ENCODE results near the gene CACNA2D3. TPM values are rescaled to one million over a fixed set of nuclear protein-coding genes. Genes with fewer than 3 reads are reported as not detected.
"Not testable (repeated sequence)": the region's sequence is repeated elsewhere in the genome, so short reads cannot be mapped to it uniquely, and the experiment has no call there.

CACNA2D3 gene
- total RNA-seq, 1 experiment from 2014 or later, result 0.59 TPM

- CTCF ChIA-PET, result no interaction called here
- Histone ChIP-seq H3K79me2 (ENCODE audit: low read depth) (no peaks in the 10 kb centered on the region), H3K4me3 (no peak overlapping the region), H2AFZ (no peak overlapping the region), H3K4me1 (replicated peaks; ENCODE audit: insufficient read depth) (no peaks in the 10 kb centered on the region), H3F3A (ENCODE audit: insufficient read depth, low read depth) (no peaks in the 10 kb centered on the region), H3K36me3 (ENCODE audit: low read depth) (no peaks in the 10 kb centered on the region), H3K4me2 (no peak overlapping the region), H3K9me3 (ENCODE audit: insufficient read depth, low read depth) (no peaks in the 10 kb centered on the region), H3K9me2 (ENCODE audit: insufficient read depth) (no peaks in the 10 kb centered on the region), H4K20me1 (ENCODE audit: insufficient read depth) (no peaks in the 10 kb centered on the region), H3K27me3 (ENCODE audit: insufficient read depth, low read depth) (no peaks in the 10 kb centered on the region), H3K27ac (no peak overlapping the region)
- DNase-seq, result no peak
- POLR2A ChIA-PET (ENCODE audit: unreplicated experiment), result no interaction called here
- TF ChIP-seq, protein P1, sequence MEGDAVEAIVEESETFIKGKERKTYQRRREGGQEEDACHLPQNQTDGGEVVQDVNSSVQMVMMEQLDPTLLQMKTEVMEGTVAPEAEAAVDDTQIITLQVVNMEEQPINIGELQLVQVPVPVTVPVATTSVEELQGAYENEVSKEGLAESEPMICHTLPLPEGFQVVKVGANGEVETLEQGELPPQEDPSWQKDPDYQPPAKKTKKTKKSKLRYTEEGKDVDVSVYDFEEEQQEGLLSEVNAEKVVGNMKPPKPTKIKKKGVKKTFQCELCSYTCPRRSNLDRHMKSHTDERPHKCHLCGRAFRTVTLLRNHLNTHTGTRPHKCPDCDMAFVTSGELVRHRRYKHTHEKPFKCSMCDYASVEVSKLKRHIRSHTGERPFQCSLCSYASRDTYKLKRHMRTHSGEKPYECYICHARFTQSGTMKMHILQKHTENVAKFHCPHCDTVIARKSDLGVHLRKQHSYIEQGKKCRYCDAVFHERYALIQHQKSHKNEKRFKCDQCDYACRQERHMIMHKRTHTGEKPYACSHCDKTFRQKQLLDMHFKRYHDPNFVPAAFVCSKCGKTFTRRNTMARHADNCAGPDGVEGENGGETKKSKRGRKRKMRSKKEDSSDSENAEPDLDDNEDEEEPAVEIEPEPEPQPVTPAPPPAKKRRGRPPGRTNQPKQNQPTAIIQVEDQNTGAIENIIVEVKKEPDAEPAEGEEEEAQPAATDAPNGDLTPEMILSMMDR (conservative IDR thresholded peaks at IDR 0.05), result no peak
- no peak for TF ChIP-seq EZH2 (IDR thresholded peaks at IDR 0.05; ENCODE audit: low read depth)
- intact Hi-C loops (cut with micrococcal nuclease; ENCODE audit: unreplicated experiment), result no loop called here
- BruUV-seq (replicated peaks), result no TSS peak
Measured at GRCh38 chr3:54454806-54455205, 332.5 kb downstream of the CACNA2D3 start.

DNA sequence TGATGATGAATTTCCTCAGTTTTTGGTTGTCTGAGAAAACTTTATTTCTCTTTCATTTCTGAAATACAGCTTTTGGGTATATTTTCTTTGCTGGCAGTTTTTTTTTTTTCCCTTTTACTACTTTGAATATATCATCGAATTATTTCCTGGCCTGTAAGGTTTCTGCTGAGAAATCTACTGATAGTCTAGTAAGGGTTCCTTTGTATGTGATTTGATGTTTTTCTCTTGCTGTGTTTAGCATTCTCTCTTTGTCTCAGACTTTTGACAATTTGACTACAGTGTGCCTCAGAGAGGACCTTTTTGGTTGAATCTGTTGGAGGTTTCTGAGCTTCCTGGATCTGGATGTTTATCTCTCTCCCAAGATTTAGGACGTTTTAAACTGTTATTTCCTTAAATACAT lies 336.0 kb downstream of the CACNA2D3 start:
- intact Hi-C loops (cut with micrococcal nuclease; ENCODE audit: unreplicated experiment), result no loop called here
- DNase-seq, result no peak
- Histone ChIP-seq H3F3A (ENCODE audit: insufficient read depth, low read depth) (no peaks in the 10 kb centered on the region), H3K79me2 (ENCODE audit: low read depth) (no peaks in the 10 kb centered on the region), H3K4me1 (replicated peaks; ENCODE audit: insufficient read depth) (no peaks in the 10 kb centered on the region), H2AFZ (no peak overlapping the region), H3K9me3 (ENCODE audit: insufficient read depth, low read depth) (no peaks in the 10 kb centered on the region), H3K4me2 (no peak overlapping the region), H3K36me3 (ENCODE audit: low read depth) (no peaks in the 10 kb centered on the region), H3K27ac (no peak overlapping the region), H3K9me2 (ENCODE audit: insufficient read depth) (no peaks in the 10 kb centered on the region), H4K20me1 (ENCODE audit: insufficient read depth) (no peaks in the 10 kb centered on the region), H3K4me3 (no peak overlapping the region), H3K27me3 (ENCODE audit: insufficient read depth, low read depth) (no peaks in the 10 kb centered on the region)
- POLR2A ChIA-PET (ENCODE audit: unreplicated experiment), result no interaction called here
- no TSS peak for BruUV-seq (replicated peaks)
- TF ChIP-seq, protein P1 (conservative IDR thresholded peaks at IDR 0.05), result no peak
- TF ChIP-seq EZH2 (IDR thresholded peaks at IDR 0.05; ENCODE audit: low read depth), result no peak
- CTCF ChIA-PET, result no interaction called here

- H3K79me2 ChIP-seq (ENCODE audit: low read depth); H4K20me1 ChIP-seq (ENCODE audit: insufficient read depth); H3K36me3 ChIP-seq (ENCODE audit: low read depth); H3K27me3 ChIP-seq (ENCODE audit: insufficient read depth, low read depth); POLR2A ChIA-PET (ENCODE audit: unreplicated experiment); H3K9me3 ChIP-seq (ENCODE audit: insufficient read depth, low read depth); H3K9me2 ChIP-seq (ENCODE audit: insufficient read depth); H2AFZ ChIP-seq; H3F3A ChIP-seq (ENCODE audit: insufficient read depth, low read depth); H3K4me2 ChIP-seq; H3K4me1 ChIP-seq (replicated peaks; ENCODE audit: insufficient read depth); H3K27ac ChIP-seq; H3K4me3 ChIP-seq; DNase-seq; intact Hi-C loops (cut with micrococcal nuclease; ENCODE audit: unreplicated experiment); CTCF ChIA-PET; BruUV-seq (replicated peaks): not testable (repeated sequence)
Measured at GRCh38 chr3:54464554-54464953, 342.2 kb downstream of the CACNA2D3 start.

DNA sequence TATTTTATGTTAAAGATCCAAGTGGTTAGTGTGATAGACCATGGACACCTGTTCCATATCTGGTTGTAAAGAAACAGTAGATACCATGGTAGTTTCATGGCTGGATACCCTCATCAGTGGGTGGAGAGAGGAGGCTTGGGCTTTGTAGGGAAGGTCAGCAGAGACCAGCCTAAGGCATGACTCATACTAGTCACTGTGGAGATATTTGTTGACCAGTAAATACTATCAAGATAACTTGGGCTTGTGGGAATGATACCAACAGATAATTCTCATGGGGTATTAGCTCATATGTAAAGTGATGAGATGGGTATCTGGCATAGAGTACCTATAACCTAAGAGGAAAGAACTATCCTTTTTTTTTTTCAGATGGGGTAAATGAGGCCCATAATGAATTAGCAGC lies 354.5 kb downstream of the CACNA2D3 start:
- no peak for TF ChIP-seq EZH2 (IDR thresholded peaks at IDR 0.05; ENCODE audit: low read depth)
- TF ChIP-seq, protein P1 (conservative IDR thresholded peaks at IDR 0.05), result no peak
- no peak overlapping the region for H3K4me2 ChIP-seq
- intact Hi-C loops (cut with micrococcal nuclease; ENCODE audit: unreplicated experiment), result no loop called here
- no peak overlapping the region for H2AFZ ChIP-seq
- no peaks in the 10 kb centered on the region for H3K9me2 ChIP-seq (ENCODE audit: insufficient read depth)
- no peak overlapping the region for H3K4me3 ChIP-seq
- ChIA-PET CTCF (no interaction called here), POLR2A (ENCODE audit: unreplicated experiment) (no interaction called here)
- no peaks in the 10 kb centered on the region for H3F3A ChIP-seq (ENCODE audit: insufficient read depth, low read depth)
- H4K20me1 ChIP-seq (ENCODE audit: insufficient read depth), result no peaks in the 10 kb centered on the region
- H3K9me3 ChIP-seq (ENCODE audit: insufficient read depth, low read depth), result no peaks in the 10 kb centered on the region
- no peaks in the 10 kb centered on the region for H3K36me3 ChIP-seq (ENCODE audit: low read depth)
- H3K27me3 ChIP-seq (ENCODE audit: insufficient read depth, low read depth), result no peaks in the 10 kb centered on the region
- no peaks in the 10 kb centered on the region for H3K79me2 ChIP-seq (ENCODE audit: low read depth)
- no peaks in the 10 kb centered on the region for H3K4me1 ChIP-seq (replicated peaks; ENCODE audit: insufficient read depth)
- H3K27ac ChIP-seq, result no peak overlapping the region
- no TSS peak for BruUV-seq (replicated peaks)
- DNase-seq, result no peak

All from PC-9 (cell line).